ENCODE data around the gene STX8. TPM values are rescaled to one million over a fixed set of nuclear protein-coding genes. Genes with fewer than 3 reads are reported as not detected.

STX8 gene
- total RNA-seq, 1 donor from 2014 or later = 31.2 TPM

GRCh38 chr17:9269350-9270035 is 306.1 kb downstream of the STX8 start:
- H3K27ac ChIP-seq = no peak overlapping the region
- intact Hi-C loops (cut with DNase I) = no loop called here
- TF ChIP-seq POLR2A (IDR thresholded peaks at IDR 0.05) (no peak), CTCF (IDR thresholded peaks at IDR 0.05) (no peak), POLR2AphosphoS5 (IDR thresholded peaks at IDR 0.05; ENCODE audit: insufficient read depth in 1 of 2, low read depth in 1 of 2) (no peak)

GRCh38 chr17:9268546-9268945 is 307.1 kb downstream of the STX8 start:
- Histone ChIP-seq H3K4me1 (no peaks in the 10 kb centered on the region), H3K36me3 (no peaks in the 10 kb centered on the region), H3K27me3 (no peaks in the 10 kb centered on the region), H3K9me3 (no peaks in the 10 kb centered on the region), H3K4me3 (no peak overlapping the region), H3K27ac (no peak overlapping the region)
- DNase-seq (ENCODE audit: extremely low spot score in 2 of 2) = no peak
- intact Hi-C loops (cut with DNase I) = no loop called here
- TF ChIP-seq CTCF (IDR thresholded peaks at IDR 0.05) (no peak), POLR2AphosphoS5 (IDR thresholded peaks at IDR 0.05; ENCODE audit: insufficient read depth in 1 of 2, low read depth in 1 of 2) (no peak), POLR2A (IDR thresholded peaks at IDR 0.05) (no peak)

More at GRCh38 chr17:9269350-9270035, 306.1 kb downstream of the STX8 start:
- H3K4me1 ChIP-seq = no peaks in the 10 kb centered on the region
- no peak for DNase-seq (ENCODE audit: extremely low spot score in 2 of 2)
- no peaks in the 10 kb centered on the region for H3K36me3 ChIP-seq
- H3K27me3 ChIP-seq = no peaks in the 10 kb centered on the region
- H3K4me3 ChIP-seq = no peak overlapping the region
- H3K9me3 ChIP-seq = no peaks in the 10 kb centered on the region

- Histone ChIP-seq H3K36me3 (no peaks in the 10 kb centered on the region), H3K4me1 (no peaks in the 10 kb centered on the region), H3K9me3 (no peaks in the 10 kb centered on the region), H3K4me3 (no peak overlapping the region), H3K27me3 (no peaks in the 10 kb centered on the region), H3K27ac (no peak overlapping the region)
- TF ChIP-seq POLR2AphosphoS5 (IDR thresholded peaks at IDR 0.05; ENCODE audit: insufficient read depth in 1 of 2, low read depth in 1 of 2) (no peak), POLR2A (IDR thresholded peaks at IDR 0.05) (no peak), CTCF (IDR thresholded peaks at IDR 0.05) (no peak)
- DNase-seq (ENCODE audit: extremely low spot score in 2 of 2) = no peak
- intact Hi-C loops (cut with DNase I) = no loop called here
These were observed 308.9 kb downstream of the STX8 start for GRCh38 chr17:9266697-9267117.

- no peak for TF ChIP-seq POLR2A (IDR thresholded peaks at IDR 0.05)
- no peak for TF ChIP-seq POLR2AphosphoS5 (IDR thresholded peaks at IDR 0.05; ENCODE audit: insufficient read depth in 1 of 2, low read depth in 1 of 2)
- no peak for TF ChIP-seq CTCF (IDR thresholded peaks at IDR 0.05)
- H3K27ac ChIP-seq = no peak overlapping the region
- no peaks in the 10 kb centered on the region for H3K27me3 ChIP-seq
- no peak overlapping the region for H3K4me3 ChIP-seq
- H3K4me1 ChIP-seq = no peaks in the 10 kb centered on the region
- intact Hi-C loops (cut with DNase I) = no loop called here
- DNase-seq (ENCODE audit: extremely low spot score in 2 of 2) = no peak
- no peaks in the 10 kb centered on the region for H3K9me3 ChIP-seq
- no peaks in the 10 kb centered on the region for H3K36me3 ChIP-seq
These were observed 309.5 kb downstream of the STX8 start for GRCh38 chr17:9266031-9266680.

Measured in vagina (tissue), 2 donors.